ENCODE results near the gene MRPL23.

Gene MRPL23

GRCh38 chr11:1921574-1922141 lies 25.5 kb upstream of the MRPL23 start:
- DNase-seq, result no peak

GRCh38 chr11:1922481-1923081 lies 24.6 kb upstream of the MRPL23 start:
- no peak for DNase-seq

- peak; percentile 56 for DNase-seq
Observed at GRCh38 chr11:1923201-1923956, 23.8 kb upstream of the MRPL23 start.

GRCh38 chr11:1924181-1924580 lies 23.0 kb upstream of the MRPL23 start:
- DNase-seq, result peak; percentile 43

- peak; percentile 57 for DNase-seq
Observed at GRCh38 chr11:1924646-1925372, 22.3 kb upstream of the MRPL23 start.

- no peak for DNase-seq
Observed at GRCh38 chr11:1925373-1926155, 21.6 kb upstream of the MRPL23 start.

- DNase-seq, result no peak
Observed at GRCh38 chr11:1926156-1927025, 20.7 kb upstream of the MRPL23 start.

- no peak for DNase-seq
Observed at GRCh38 chr11:1927026-1927847, 19.9 kb upstream of the MRPL23 start.

- no peak for DNase-seq
Observed at GRCh38 chr11:1927848-1928469, 19.2 kb upstream of the MRPL23 start.

- DNase-seq, result no peak
Observed at GRCh38 chr11:1928470-1928890, 18.7 kb upstream of the MRPL23 start.

GRCh38 chr11:1928891-1929541 lies 18.1 kb upstream of the MRPL23 start:
- no peak for DNase-seq

- no peak for DNase-seq
Observed at GRCh38 chr11:1929621-1930461, 17.3 kb upstream of the MRPL23 start.

GRCh38 chr11:1930462-1930830 lies 16.7 kb upstream of the MRPL23 start:
- no peak for DNase-seq

GRCh38 chr11:1931341-1932104 lies 15.6 kb upstream of the MRPL23 start:
- no peak for DNase-seq

GRCh38 chr11:1932105-1932480 lies 15.0 kb upstream of the MRPL23 start:
- DNase-seq, result no peak

GRCh38 chr11:1932681-1933080 lies 14.5 kb upstream of the MRPL23 start:
- no peak for DNase-seq

- DNase-seq, result no peak
Observed at GRCh38 chr11:1933416-1934334, 13.5 kb upstream of the MRPL23 start.
